ENCODE data around the gene MMD.
A peak's percentile ranks its signal among the peaks of the same experiment; 100 is the strongest.

MMD gene

GRCh38 chr17:55442953-55443683 is 21.5 kb upstream of the MMD start:
- no peak overlapping the region for H2AFZ ChIP-seq (ENCODE audit: low read length, unreplicated experiment)

GRCh38 chr17:55442462-55442861 is 20.8 kb upstream of the MMD start:
- Histone ChIP-seq H3K27me3 (ENCODE audit: insufficient read depth, low read length) (no peaks in the 10 kb centered on the region), H3K4me3 (ENCODE audit: low read depth, low read length) (no peak overlapping the region), H3K79me2 (ENCODE audit: control insufficient read depth, insufficient read depth, low read length, unreplicated experiment) (no peaks in the 10 kb centered on the region), H3K36me3 (ENCODE audit: insufficient read depth, low read length) (no peaks in the 10 kb centered on the region), H3K27ac (ENCODE audit: low read depth, low read length) (no peak overlapping the region), H2AFZ (ENCODE audit: low read length, unreplicated experiment) (no peak overlapping the region), H3K4me1 (ENCODE audit: control insufficient read depth, insufficient read depth, low read length, unreplicated experiment) (peaks cover 25% of the 10 kb centered on the region)

More at GRCh38 chr17:55442953-55443683, 21.5 kb upstream of the MMD start:
- no peaks in the 10 kb centered on the region for H3K79me2 ChIP-seq (ENCODE audit: control insufficient read depth, insufficient read depth, low read length, unreplicated experiment)
- H3K27ac ChIP-seq (ENCODE audit: low read depth, low read length) = no peak overlapping the region
- no peaks in the 10 kb centered on the region for H3K36me3 ChIP-seq (ENCODE audit: insufficient read depth, low read length)
- H3K4me3 ChIP-seq (ENCODE audit: low read depth, low read length) = no peak overlapping the region
- H3K4me1 ChIP-seq (ENCODE audit: control insufficient read depth, insufficient read depth, low read length, unreplicated experiment) = peaks cover 25% of the 10 kb centered on the region
- no peaks in the 10 kb centered on the region for H3K27me3 ChIP-seq (ENCODE audit: insufficient read depth, low read length)

- Histone ChIP-seq H2AFZ (ENCODE audit: low read length, unreplicated experiment) (no peak overlapping the region), H3K36me3 (ENCODE audit: insufficient read depth, low read length) (no peaks in the 10 kb centered on the region), H3K4me3 (ENCODE audit: low read depth, low read length) (no peak overlapping the region), H3K27me3 (ENCODE audit: insufficient read depth, low read length) (no peaks in the 10 kb centered on the region), H3K4me1 (ENCODE audit: control insufficient read depth, insufficient read depth, low read length, unreplicated experiment) (peaks cover 25% of the 10 kb centered on the region), H3K79me2 (ENCODE audit: control insufficient read depth, insufficient read depth, low read length, unreplicated experiment) (no peaks in the 10 kb centered on the region), H3K27ac (ENCODE audit: low read depth, low read length) (no peak overlapping the region)
Observed at GRCh38 chr17:55441544-55441943, 19.9 kb upstream of the MMD start.

- Histone ChIP-seq H3K36me3 (ENCODE audit: insufficient read depth, low read length) (no peaks in the 10 kb centered on the region), H3K4me3 (ENCODE audit: low read depth, low read length) (no peak overlapping the region), H3K27ac (ENCODE audit: low read depth, low read length) (no peak overlapping the region), H2AFZ (ENCODE audit: low read length, unreplicated experiment) (no peak overlapping the region), H3K4me1 (ENCODE audit: control insufficient read depth, insufficient read depth, low read length, unreplicated experiment) (peaks cover 22% of the 10 kb centered on the region), H3K27me3 (ENCODE audit: insufficient read depth, low read length) (no peaks in the 10 kb centered on the region), H3K79me2 (ENCODE audit: control insufficient read depth, insufficient read depth, low read length, unreplicated experiment) (no peaks in the 10 kb centered on the region)
Observed at GRCh38 chr17:55440391-55440790, 18.8 kb upstream of the MMD start.

GRCh38 chr17:55437159-55437605 is 15.5 kb upstream of the MMD start:
- no peak overlapping the region for H3K4me3 ChIP-seq (ENCODE audit: low read depth, low read length)
- no peaks in the 10 kb centered on the region for H3K79me2 ChIP-seq (ENCODE audit: control insufficient read depth, insufficient read depth, low read length, unreplicated experiment)
- no peaks in the 10 kb centered on the region for H3K27me3 ChIP-seq (ENCODE audit: insufficient read depth, low read length)
- H3K27ac ChIP-seq (ENCODE audit: low read depth, low read length) = no peak overlapping the region
- no peaks in the 10 kb centered on the region for H3K36me3 ChIP-seq (ENCODE audit: insufficient read depth, low read length)
- peaks cover 42% of the 10 kb centered on the region for H3K4me1 ChIP-seq (ENCODE audit: control insufficient read depth, insufficient read depth, low read length, unreplicated experiment)
- no peak overlapping the region for H2AFZ ChIP-seq (ENCODE audit: low read length, unreplicated experiment)

GRCh38 chr17:55436224-55437158 is 14.9 kb upstream of the MMD start:
- no peaks in the 10 kb centered on the region for H3K36me3 ChIP-seq (ENCODE audit: insufficient read depth, low read length)
- no peak overlapping the region for H2AFZ ChIP-seq (ENCODE audit: low read length, unreplicated experiment)
- no peak overlapping the region for H3K4me3 ChIP-seq (ENCODE audit: low read depth, low read length)
- H3K79me2 ChIP-seq (ENCODE audit: control insufficient read depth, insufficient read depth, low read length, unreplicated experiment) = no peaks in the 10 kb centered on the region
- H3K27ac ChIP-seq (ENCODE audit: low read depth, low read length) = no peak overlapping the region
- H3K4me1 ChIP-seq (ENCODE audit: control insufficient read depth, insufficient read depth, low read length, unreplicated experiment) = peaks cover 44% of the 10 kb centered on the region
- H3K27me3 ChIP-seq (ENCODE audit: insufficient read depth, low read length) = no peaks in the 10 kb centered on the region

- Histone ChIP-seq H2AFZ (ENCODE audit: low read length, unreplicated experiment) (no peak overlapping the region), H3K4me3 (ENCODE audit: low read depth, low read length) (no peak overlapping the region), H3K4me1 (ENCODE audit: control insufficient read depth, insufficient read depth, low read length, unreplicated experiment) (peaks cover 54% of the 10 kb centered on the region), H3K36me3 (ENCODE audit: insufficient read depth, low read length) (no peaks in the 10 kb centered on the region), H3K79me2 (ENCODE audit: control insufficient read depth, insufficient read depth, low read length, unreplicated experiment) (no peaks in the 10 kb centered on the region), H3K27me3 (ENCODE audit: insufficient read depth, low read length) (no peaks in the 10 kb centered on the region), H3K27ac (ENCODE audit: low read depth, low read length) (no peak overlapping the region)
Observed at GRCh38 chr17:55435408-55435807, 13.8 kb upstream of the MMD start.

- Histone ChIP-seq H3K4me1 (ENCODE audit: control insufficient read depth, insufficient read depth, low read length, unreplicated experiment) (peaks cover 51% of the 10 kb centered on the region), H2AFZ (ENCODE audit: low read length, unreplicated experiment) (peak overlapping the region; percentile 13), H3K79me2 (ENCODE audit: control insufficient read depth, insufficient read depth, low read length, unreplicated experiment) (no peaks in the 10 kb centered on the region), H3K27ac (ENCODE audit: low read depth, low read length) (peak overlapping the region; percentile 87), H3K36me3 (ENCODE audit: insufficient read depth, low read length) (no peaks in the 10 kb centered on the region), H3K27me3 (ENCODE audit: insufficient read depth, low read length) (no peaks in the 10 kb centered on the region), H3K4me3 (ENCODE audit: low read depth, low read length) (no peak overlapping the region)
Observed at GRCh38 chr17:55434721-55435120, 13.1 kb upstream of the MMD start.

GRCh38 chr17:55433629-55434422 is 12.2 kb upstream of the MMD start:
- peak overlapping the region; percentile 32; the same call in 1 of the 2 replicates for H3K4me3 ChIP-seq (ENCODE audit: low read depth, low read length)
- no peaks in the 10 kb centered on the region for H3K27me3 ChIP-seq (ENCODE audit: insufficient read depth, low read length)
- H2AFZ ChIP-seq (ENCODE audit: low read length, unreplicated experiment) = no peak overlapping the region
- no peaks in the 10 kb centered on the region for H3K36me3 ChIP-seq (ENCODE audit: insufficient read depth, low read length)
- H3K27ac ChIP-seq (ENCODE audit: low read depth, low read length) = peak overlapping the region; percentile 87
- H3K79me2 ChIP-seq (ENCODE audit: control insufficient read depth, insufficient read depth, low read length, unreplicated experiment) = no peaks in the 10 kb centered on the region
- peaks cover 51% of the 10 kb centered on the region for H3K4me1 ChIP-seq (ENCODE audit: control insufficient read depth, insufficient read depth, low read length, unreplicated experiment)

- H2AFZ ChIP-seq (ENCODE audit: low read length, unreplicated experiment) = no peak overlapping the region
- H3K36me3 ChIP-seq (ENCODE audit: insufficient read depth, low read length) = no peaks in the 10 kb centered on the region
- H3K4me1 ChIP-seq (ENCODE audit: control insufficient read depth, insufficient read depth, low read length, unreplicated experiment) = peaks cover 51% of the 10 kb centered on the region
- H3K27me3 ChIP-seq (ENCODE audit: insufficient read depth, low read length) = no peaks in the 10 kb centered on the region
- peak overlapping the region; percentile 87 for H3K27ac ChIP-seq (ENCODE audit: low read depth, low read length)
- peak overlapping the region; percentile 32; the same call in 1 of the 2 replicates for H3K4me3 ChIP-seq (ENCODE audit: low read depth, low read length)
- no peaks in the 10 kb centered on the region for H3K79me2 ChIP-seq (ENCODE audit: control insufficient read depth, insufficient read depth, low read length, unreplicated experiment)
Observed at GRCh38 chr17:55433029-55433628, 11.5 kb upstream of the MMD start.

All from ACC112 (cell line).